GM12864 (cell line): ENCODE results near the gene TIGD3.

Source experiments
- DNase-seq: peaks from one replicate; pipeline ENCODE4 v3.0.0-alpha.2; 2011; ENCODE audit warnings: low read depth
- H3K4me3 ChIP-seq: 2 replicates; pipeline ENCODE4 v1.5.1; 2011; ENCODE audit warnings: mild to moderate bottlenecking, low read depth, low read length, control low read depth
- CTCF ChIP-seq: IDR thresholded peaks from 2 replicates; pipeline ENCODE4 v1.5.1; 2011; ENCODE audit warnings: low read depth, mild to moderate bottlenecking, moderate library complexity, low read length, control low read depth, inconsistent platforms; ENCODE audit errors: missing control alignments

Gene TIGD3

GRCh38 chr11:65395961-65396530, 41.5 kb downstream of the TIGD3 start:
- no peak for DNase-seq
- no peak for TF ChIP-seq CTCF
- no peak overlapping the region for H3K4me3 ChIP-seq

GRCh38 chr11:65396769-65397745, 42.5 kb downstream of the TIGD3 start:
- no peak overlapping the region for H3K4me3 ChIP-seq
- DNase-seq: no peak
- no peak for TF ChIP-seq CTCF

- TF ChIP-seq CTCF: no peak
- H3K4me3 ChIP-seq: no peak overlapping the region
- DNase-seq: no peak
Observed at GRCh38 chr11:65398362-65398910, 43.9 kb downstream of the TIGD3 start.

- H3K4me3 ChIP-seq: no peak overlapping the region
- DNase-seq: no peak
- TF ChIP-seq CTCF: no peak
Observed at GRCh38 chr11:65399249-65399648, 44.7 kb downstream of the TIGD3 start.

GRCh38 chr11:65399845-65400244, 45.3 kb downstream of the TIGD3 start:
- TF ChIP-seq CTCF: no peak
- no peak overlapping the region for H3K4me3 ChIP-seq
- no peak for DNase-seq

- no peak overlapping the region for H3K4me3 ChIP-seq
- DNase-seq: no peak
- TF ChIP-seq CTCF: no peak
Observed at GRCh38 chr11:65400307-65401072, 45.9 kb downstream of the TIGD3 start.
